K562 (cell line): ENCODE data around the gene GABRB1.

Experiments used
- CTCF ChIP-seq, 3 experiments: IDR thresholded peaks in 2 of 3; conservative IDR thresholded peaks in 1 of 3; 2 replicates each; pipeline ENCODE4 v1.5.1; 2011 to 2012; ENCODE audit warnings: low read length in 3 of 3, mild to moderate bottlenecking in 3 of 3, control low read depth in 2 of 3, improper control_type of control experiment in 1 of 3, inconsistent platforms in 1 of 3, low read depth in 1 of 3, mixed read lengths in 1 of 3, moderate library complexity in 1 of 3; ENCODE audit not compliant: insufficient read depth in 2 of 3
- CUX1 ChIP-seq: fragments of 200-800 bp; sonication (Bioruptor generic); IDR thresholded peaks from 2 replicates; pipeline ENCODE4 v1.6.1; 2016; ENCODE audit warnings: missing genetic modification characterization, missing compliant biosample characterization
- RFX5 ChIP-seq: IDR thresholded peaks from 2 replicates; pipeline ENCODE4 v1.6.1; 2011; ENCODE audit warnings: low read depth, mild to moderate bottlenecking, improper control_type of control experiment, low read length

GRCh38 chr4:47406408-47406807, 375.0 kb downstream of the GABRB1 start:
- TF ChIP-seq CUX1 (CRISPR knock-in tag) (no peak), CTCF (IDR thresholded peaks at IDR 0.05 in 2 of 3, conservative IDR thresholded peaks at IDR 0.05 in 1 of 3; ENCODE audit: insufficient read depth in 2 of 3, low read depth in 1 of 3, low read length in 3 of 3) (no peak), RFX5 (no peak)
